Hepatocyte (in vitro differentiated cells): ENCODE measurements around the gene SRRM2. TPM values are rescaled to one million over a fixed set of nuclear protein-coding genes. Genes with fewer than 3 reads are reported as not detected.

Experiments used
- DNase-seq: peaks from one replicate; pipeline ENCODE4 v3.0.0-alpha.2; 2016; ENCODE audit warnings: low spot score
- H2AFZ ChIP-seq: fragments of 200-600 bp; sonication (generic); 2 replicates; pipeline ENCODE4 v1.6.0; 2016; ENCODE audit warnings: antibody characterized with exemption, mild to moderate bottlenecking
- H3K27ac ChIP-seq: fragments of 200-600 bp; sonication (generic); 2 replicates; pipeline ENCODE4 v1.5.1; 2016; ENCODE audit warnings: mild to moderate bottlenecking
- H3K27me3 ChIP-seq: fragments of 200-600 bp; sonication (generic); 2 replicates; pipeline ENCODE4 v1.6.1; 2016
- H3K36me3 ChIP-seq: fragments of 200-600 bp; sonication (generic); replicated peaks from 2 replicates; pipeline ENCODE4 v1.5.1; 2016; ENCODE audit warnings: low read depth; ENCODE audit not compliant: insufficient read depth
- H3K4me1 ChIP-seq: fragments of 200-600 bp; sonication (generic); 2 replicates; pipeline ENCODE4 v1.5.1; 2016; ENCODE audit warnings: mild to moderate bottlenecking, moderate library complexity; ENCODE audit not compliant: insufficient read depth
- H3K4me2 ChIP-seq: fragments of 200-600 bp; sonication (generic); 2 replicates; pipeline ENCODE4 v1.6.0; 2016
- H3K4me3 ChIP-seq: fragments of 200-600 bp; sonication (generic); 2 replicates; pipeline ENCODE4 v1.5.1; 2016; ENCODE audit warnings: mild to moderate bottlenecking
- H3K79me2 ChIP-seq: fragments of 200-600 bp; sonication (generic); 2 replicates; pipeline ENCODE4 v1.6.0; 2017; ENCODE audit warnings: mild to moderate bottlenecking
- H3K9me2 ChIP-seq: fragments of 200-600 bp; sonication (generic); replicated peaks from 2 replicates; pipeline ENCODE4 v1.6.0; 2017; ENCODE audit warnings: mild to moderate bottlenecking; ENCODE audit not compliant: insufficient read depth
- H3K9me3 ChIP-seq: fragments of 200-600 bp; sonication (generic); 2 replicates; pipeline ENCODE4 v1.5.1; 2016; ENCODE audit warnings: low read depth, mild to moderate bottlenecking
- H4K20me1 ChIP-seq: fragments of 200-600 bp; sonication (generic); 2 replicates; pipeline ENCODE4 v1.6.0; 2016; ENCODE audit warnings: mild to moderate bottlenecking; ENCODE audit not compliant: insufficient read depth, poor library complexity, severe bottlenecking
- CTCF ChIP-seq: fragments of 200-600 bp; sonication (generic); IDR thresholded peaks from 2 replicates; pipeline ENCODE4 v1.5.1; 2016; ENCODE audit warnings: antibody characterized with exemption, mild to moderate bottlenecking; ENCODE audit not compliant: poor library complexity
- EZH2 ChIP-seq: fragments of 200-600 bp; sonication (generic); IDR thresholded peaks from 2 replicates; pipeline ENCODE4 v1.6.1; 2016; ENCODE audit warnings: antibody characterized with exemption, mild to moderate bottlenecking, borderline replicate concordance
- EZH2phosphoT487 ChIP-seq: fragments of 200-600 bp; sonication (generic); IDR thresholded peaks from one replicate; pipeline ENCODE4 v1.6.1; 2018; ENCODE audit warnings: antibody characterized with exemption, mild to moderate bottlenecking, low read depth, moderate library complexity; ENCODE audit not compliant: unreplicated experiment, severe bottlenecking
- WGBS: methylation state at CpG from one replicate; pipeline ENCODE4 v1.1.6; 2016; ENCODE audit warnings: low lambda C conversion rate; ENCODE audit errors: missing lambda C conversion rate; 5-methylcytosine and 5-hydroxymethylcytosine counted together
- polyA plus RNA-seq: library from polyadenylated mRNA; unstranded; fragments of >200 nt; fragmentation: Nextera tagmentation; extraction: Ambion mirVana; gene quantifications from 2 replicates; pipeline ENCODE4 v1.2.1, GENCODE V29; 2016
- total RNA-seq: library from RNA; depleted of rRNA; stranded (reverse); fragments of >200 nt; gene quantifications from 2 replicates; pipeline ENCODE4 v1.2.3, GENCODE V29; 2014

The SRRM2 gene
- total and polyA plus RNA-seq, 2 experiments from 2014 or later, result 142 to 403 TPM

- H3K27me3 ChIP-seq, result no peaks in the 10 kb centered on the region
- H3K4me2 ChIP-seq, result no peak overlapping the region
- peaks cover 13% of the 10 kb centered on the region for H3K4me1 ChIP-seq
- H3K36me3 ChIP-seq, result no peaks in the 10 kb centered on the region
- no peaks in the 10 kb centered on the region for H3K9me3 ChIP-seq
- no peak overlapping the region for H3K4me3 ChIP-seq
- TF ChIP-seq EZH2phosphoT487 (no peak), CTCF (no peak), EZH2 (no peak)
- peaks cover 14% of the 10 kb centered on the region for H3K79me2 ChIP-seq
- H4K20me1 ChIP-seq, result no peaks in the 10 kb centered on the region
- DNase-seq, result no peak
- 83% methylated on average over 20 of the region's 20 CpGs for WGBS
- H3K9me2 ChIP-seq, result no peaks in the 10 kb centered on the region
- H3K27ac ChIP-seq, result no peak overlapping the region
- H2AFZ ChIP-seq, result no peak overlapping the region
Measured at GRCh38 chr16:2782583-2783351, 30.3 kb downstream of the SRRM2 start.

GRCh38 chr16:2783581-2784357, 31.3 kb downstream of the SRRM2 start:
- no peaks in the 10 kb centered on the region for H3K36me3 ChIP-seq
- no peaks in the 10 kb centered on the region for H3K27me3 ChIP-seq
- 85% methylated on average over 15 of the region's 15 CpGs for WGBS
- no peak overlapping the region for H3K4me2 ChIP-seq
- no peaks in the 10 kb centered on the region for H3K9me3 ChIP-seq
- H3K27ac ChIP-seq, result no peak overlapping the region
- H4K20me1 ChIP-seq, result no peaks in the 10 kb centered on the region
- TF ChIP-seq EZH2 (no peak), CTCF (no peak), EZH2phosphoT487 (no peak)
- no peaks in the 10 kb centered on the region for H3K9me2 ChIP-seq
- H3K4me1 ChIP-seq, result peaks cover 5% of the 10 kb centered on the region
- H3K79me2 ChIP-seq, result peaks cover 8% of the 10 kb centered on the region
- no peak overlapping the region for H2AFZ ChIP-seq
- no peak overlapping the region for H3K4me3 ChIP-seq
- DNase-seq, result no peak

- no peak for TF ChIP-seq EZH2phosphoT487
- TF ChIP-seq EZH2, result no peak
- TF ChIP-seq CTCF, result no peak
- no peaks in the 10 kb centered on the region for H3K36me3 ChIP-seq
- H2AFZ ChIP-seq, result no peak overlapping the region
- H3K79me2 ChIP-seq, result peaks cover under 1% of the 10 kb centered on the region
- H3K27ac ChIP-seq, result no peak overlapping the region
- H3K4me3 ChIP-seq, result no peak overlapping the region
- 90% methylated on average over 14 of the region's 15 CpGs for WGBS
- H3K4me2 ChIP-seq, result no peak overlapping the region
- no peaks in the 10 kb centered on the region for H3K4me1 ChIP-seq
- no peak for DNase-seq
- no peaks in the 10 kb centered on the region for H4K20me1 ChIP-seq
- H3K9me2 ChIP-seq, result no peaks in the 10 kb centered on the region
- H3K27me3 ChIP-seq, result no peaks in the 10 kb centered on the region
- no peaks in the 10 kb centered on the region for H3K9me3 ChIP-seq
Measured at GRCh38 chr16:2784358-2785100, 32.1 kb downstream of the SRRM2 start.
